Astrocyte of the cerebellum (primary cell): ENCODE measurements around the gene PAX7.
"Not testable (repeated sequence)": the region's sequence is repeated elsewhere in the genome, so short reads cannot be mapped to it uniquely, and the experiment has no call there.

Source experiments
- DNase-seq: peaks from one replicate; pipeline ENCODE4 v3.0.0-alpha.2; 2011; ENCODE audit warnings: low read depth
- H3K4me3 ChIP-seq: 2 replicates; pipeline ENCODE4 v1.5.1; 2011; ENCODE audit warnings: mild to moderate bottlenecking, low read depth, low read length, moderate library complexity
- in situ Hi-C: cut with HindIII; loops from 2 replicates; pipeline ENCODE4 v1.10.0; 2017; ENCODE audit warnings: low sequenced_read_pairs
- TF ChIP-seq, protein P1 (sequence below): IDR thresholded peaks from 2 replicates; pipeline ENCODE4 v1.5.1; 2012; ENCODE audit warnings: low read length, low read depth, moderate library complexity, mild to moderate bottlenecking; ENCODE audit errors: missing control alignments

Gene PAX7

DNA sequence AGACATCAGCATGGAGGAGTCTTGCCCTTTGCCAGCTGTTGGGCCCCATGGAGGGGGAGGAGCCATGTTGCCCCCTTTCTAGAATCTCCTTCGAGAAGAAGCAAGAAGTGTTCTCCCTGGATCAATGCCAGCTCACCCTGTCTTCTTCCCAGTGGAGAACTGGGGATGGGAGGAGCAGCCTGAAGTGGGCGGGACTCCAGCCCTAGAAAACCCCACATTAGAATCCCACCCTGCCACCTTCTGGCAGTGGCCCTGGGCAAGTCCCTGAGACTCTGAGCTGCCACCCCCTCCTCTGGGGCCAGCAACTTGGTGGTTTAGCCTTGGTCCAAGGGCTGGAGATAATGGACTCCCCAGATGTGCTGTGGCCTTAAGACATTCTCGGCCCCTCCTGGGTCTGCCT is 51.7 kb downstream of the PAX7 start:
- H3K4me3 ChIP-seq = no peak overlapping the region
- TF ChIP-seq, protein P1, sequence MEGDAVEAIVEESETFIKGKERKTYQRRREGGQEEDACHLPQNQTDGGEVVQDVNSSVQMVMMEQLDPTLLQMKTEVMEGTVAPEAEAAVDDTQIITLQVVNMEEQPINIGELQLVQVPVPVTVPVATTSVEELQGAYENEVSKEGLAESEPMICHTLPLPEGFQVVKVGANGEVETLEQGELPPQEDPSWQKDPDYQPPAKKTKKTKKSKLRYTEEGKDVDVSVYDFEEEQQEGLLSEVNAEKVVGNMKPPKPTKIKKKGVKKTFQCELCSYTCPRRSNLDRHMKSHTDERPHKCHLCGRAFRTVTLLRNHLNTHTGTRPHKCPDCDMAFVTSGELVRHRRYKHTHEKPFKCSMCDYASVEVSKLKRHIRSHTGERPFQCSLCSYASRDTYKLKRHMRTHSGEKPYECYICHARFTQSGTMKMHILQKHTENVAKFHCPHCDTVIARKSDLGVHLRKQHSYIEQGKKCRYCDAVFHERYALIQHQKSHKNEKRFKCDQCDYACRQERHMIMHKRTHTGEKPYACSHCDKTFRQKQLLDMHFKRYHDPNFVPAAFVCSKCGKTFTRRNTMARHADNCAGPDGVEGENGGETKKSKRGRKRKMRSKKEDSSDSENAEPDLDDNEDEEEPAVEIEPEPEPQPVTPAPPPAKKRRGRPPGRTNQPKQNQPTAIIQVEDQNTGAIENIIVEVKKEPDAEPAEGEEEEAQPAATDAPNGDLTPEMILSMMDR = no peak
- in situ Hi-C loops = no loop called here
- DNase-seq = no peak

DNA sequence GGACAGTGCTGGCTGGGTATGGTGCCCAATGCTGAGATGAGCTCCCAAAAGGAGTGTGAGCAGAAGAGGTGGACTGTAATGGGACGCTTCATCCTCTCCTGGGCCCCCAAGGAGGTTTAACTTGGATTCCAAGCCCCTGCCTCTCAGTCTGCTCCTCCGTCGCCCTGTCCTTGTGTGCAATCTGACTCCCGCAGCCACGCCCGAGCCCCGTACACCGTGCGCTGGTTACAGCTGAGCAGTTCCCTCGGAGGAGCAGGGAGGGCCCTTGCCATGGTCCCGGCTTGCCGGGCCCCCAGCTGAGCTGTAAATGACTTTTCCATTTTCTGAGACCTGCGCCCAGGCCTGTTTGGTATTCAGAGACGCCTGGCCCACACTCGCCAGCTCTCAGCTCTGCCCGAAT is 53.7 kb downstream of the PAX7 start:
- H3K4me3 ChIP-seq = no peak overlapping the region
- in situ Hi-C loops = no loop called here
- DNase-seq = no peak
- TF ChIP-seq, protein P1 = no peak

DNA sequence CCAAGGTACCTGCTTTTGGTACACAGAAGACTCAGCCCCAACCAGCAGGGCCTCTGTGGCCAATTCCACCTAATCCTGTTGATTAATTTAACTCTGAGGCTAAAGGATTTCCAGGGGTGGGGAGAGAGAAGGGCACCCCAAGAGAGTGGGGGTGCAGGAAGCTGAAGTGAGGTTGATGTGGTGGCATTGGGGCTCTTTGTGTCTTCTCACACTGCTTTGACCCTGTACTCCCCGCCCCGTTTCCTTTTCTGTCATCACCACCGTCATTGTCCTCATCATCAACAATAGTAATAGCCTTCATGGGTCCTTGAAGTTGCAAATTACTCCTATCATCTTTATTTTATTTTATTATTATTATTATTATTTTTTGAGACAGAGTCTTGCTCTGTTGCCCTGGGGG is 55.9 kb downstream of the PAX7 start:
- no peak overlapping the region for H3K4me3 ChIP-seq
- DNase-seq = no peak
- TF ChIP-seq, protein P1 = no peak
- in situ Hi-C loops = no loop called here

GRCh38 chr1:18687273-18687672 is 56.6 kb downstream of the PAX7 start:
- no peak for DNase-seq
- TF ChIP-seq, protein P1 = no peak
- no peak overlapping the region for H3K4me3 ChIP-seq
- in situ Hi-C loops = no loop called here

DNA sequence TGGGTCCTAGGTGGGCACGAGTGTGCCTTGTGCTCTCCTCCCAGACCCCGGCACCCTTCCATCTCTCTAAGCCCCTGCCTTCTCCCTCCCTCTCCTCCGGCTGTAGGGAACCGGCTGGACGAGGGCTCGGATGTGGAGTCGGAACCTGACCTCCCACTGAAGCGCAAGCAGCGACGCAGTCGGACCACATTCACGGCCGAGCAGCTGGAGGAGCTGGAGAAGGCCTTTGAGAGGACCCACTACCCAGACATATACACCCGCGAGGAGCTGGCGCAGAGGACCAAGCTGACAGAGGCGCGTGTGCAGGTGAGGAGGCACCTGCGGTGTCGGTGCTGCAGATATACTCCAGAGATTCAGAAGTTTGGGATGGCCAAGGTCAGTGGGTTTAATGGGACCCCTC is 61.0 kb downstream of the PAX7 start:
- TF ChIP-seq, protein P1 = no peak
- no peak overlapping the region for H3K4me3 ChIP-seq
- in situ Hi-C loops = no loop called here
- DNase-seq = no peak

DNA sequence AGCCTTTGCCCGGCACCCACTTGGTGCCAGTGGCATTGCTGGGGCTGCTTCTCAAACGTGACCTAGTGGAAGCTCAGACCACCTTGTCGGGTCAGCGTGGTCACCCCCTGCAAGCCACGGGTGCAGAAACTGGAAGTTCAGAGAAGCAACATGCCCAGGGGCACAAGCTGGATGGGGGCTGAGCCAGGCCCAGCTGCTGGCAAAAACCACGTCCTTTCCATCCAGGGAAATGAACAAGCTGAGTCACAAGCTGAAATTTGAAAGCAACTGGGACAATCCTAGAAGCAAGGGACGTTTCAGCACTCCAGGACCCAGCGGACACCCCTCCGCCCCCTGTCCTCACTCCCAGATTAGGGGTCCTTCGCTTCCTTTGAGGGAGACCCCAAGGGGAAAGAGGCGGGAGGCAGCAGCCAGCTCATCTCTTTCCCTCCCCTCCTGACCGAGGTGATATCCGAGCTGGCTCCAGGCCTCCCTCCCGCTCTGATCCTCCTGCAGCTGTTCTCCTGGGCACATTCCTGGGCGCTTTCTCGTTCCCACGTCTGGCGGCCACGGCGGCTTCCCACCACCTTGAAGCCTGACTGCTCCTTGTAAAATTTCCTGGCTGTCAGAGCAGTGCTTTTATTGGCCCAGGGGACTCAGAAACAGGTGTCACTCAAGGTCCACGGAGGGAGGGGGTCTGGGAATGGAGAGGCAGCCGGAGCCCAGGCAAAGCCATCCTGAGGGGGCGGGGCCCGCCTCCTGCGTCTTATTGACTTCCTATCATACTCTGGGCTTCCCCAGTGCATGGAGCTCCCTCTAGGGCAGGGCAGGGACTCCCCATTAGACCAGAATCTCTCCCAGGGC is 62.8 kb downstream of the PAX7 start:
- TF ChIP-seq, protein P1 = no peak
- no peak overlapping the region for H3K4me3 ChIP-seq
- in situ Hi-C loops = no loop called here

GRCh38 chr1:18694289-18694688 is 63.6 kb downstream of the PAX7 start:
- in situ Hi-C loops, H3K4me3 ChIP-seq, DNase-seq: not testable (repeated sequence)

More for the DNA sequence above, 62.8 kb downstream of the PAX7 start:
- no peak for DNase-seq
